Activated naive CD8-positive, alpha-beta T cell (primary cell): ENCODE data around the gene DYNC2LI1.

ENCODE experiments used
- H3K27ac Mint-ChIP-seq: one replicate; pipeline ENCODE4 v1.8.0; 2021; ENCODE audit warnings: mixed read lengths
- H3K27me3 Mint-ChIP-seq: one replicate; pipeline ENCODE4 v1.8.0; 2021; ENCODE audit warnings: mixed read lengths
- H3K36me3 Mint-ChIP-seq: one replicate; pipeline ENCODE4 v1.8.0; 2021; ENCODE audit warnings: mixed read lengths
- H3K4me1 Mint-ChIP-seq: one replicate; pipeline ENCODE4 v1.8.0; 2021; ENCODE audit warnings: low read depth, mixed read lengths
- H3K4me3 Mint-ChIP-seq: one replicate; pipeline ENCODE4 v1.8.0; 2021; ENCODE audit warnings: mild to moderate bottlenecking, mixed read lengths
- H3K9me3 Mint-ChIP-seq: one replicate; pipeline ENCODE4 v1.8.0; 2021; ENCODE audit warnings: low read depth, mixed read lengths

Gene DYNC2LI1

GRCh38 chr2:43840965-43841364 lies 67.1 kb downstream of the DYNC2LI1 start:
- Mint-ChIP-seq H3K27me3 (no peaks in the 10 kb centered on the region), H3K27ac (no peak overlapping the region), H3K9me3 (no peaks in the 10 kb centered on the region), H3K4me1 (no peaks in the 10 kb centered on the region), H3K4me3 (no peak overlapping the region), H3K36me3 (no peaks in the 10 kb centered on the region)

DNA sequence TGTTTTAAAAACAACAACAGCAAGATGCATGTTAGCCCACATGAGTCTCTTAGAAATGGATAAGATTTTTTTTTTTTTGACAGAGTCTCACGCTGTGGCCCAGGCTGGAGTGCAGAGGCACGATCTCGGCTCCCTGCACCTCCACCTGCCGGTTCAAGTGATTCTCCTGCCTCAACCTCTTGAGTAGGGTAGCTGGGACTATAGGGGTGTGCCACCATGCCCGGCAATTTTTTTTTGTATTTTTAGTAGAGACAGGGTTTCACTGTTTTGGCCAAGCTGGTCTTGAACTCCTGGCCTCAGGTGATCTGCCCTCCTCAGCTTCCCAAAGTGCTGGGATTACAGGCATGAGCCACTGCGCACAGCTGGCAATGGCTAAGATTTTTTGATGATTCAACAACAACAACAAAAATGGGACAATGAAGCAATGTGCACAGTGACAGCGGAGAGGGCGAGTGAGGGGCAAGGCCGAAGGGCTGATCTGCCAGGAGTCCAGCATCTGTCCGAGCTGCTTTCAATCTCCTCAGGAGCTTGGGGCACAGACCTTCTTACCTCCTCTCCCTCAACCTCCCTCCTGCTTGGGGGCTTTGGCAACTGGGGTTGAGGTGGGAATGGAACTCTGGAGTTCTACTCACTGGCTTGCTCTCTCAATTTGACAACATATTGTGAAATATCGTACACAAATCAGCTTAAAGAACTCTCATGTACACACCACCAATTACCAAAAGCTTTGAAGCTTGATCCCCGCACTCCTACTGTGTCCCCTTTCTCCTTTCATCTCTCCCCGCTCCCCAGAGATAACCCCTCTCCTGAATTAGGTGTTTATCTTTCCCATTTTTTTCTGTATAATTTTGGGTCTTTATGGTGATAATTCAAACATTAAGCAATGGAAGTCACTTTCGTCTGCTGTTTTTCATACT lies 68.4 kb downstream of the DYNC2LI1 start:
- Mint-ChIP-seq H3K4me1 (no peaks in the 10 kb centered on the region), H3K27me3 (no peaks in the 10 kb centered on the region), H3K4me3 (no peak overlapping the region), H3K9me3 (no peaks in the 10 kb centered on the region), H3K36me3 (no peaks in the 10 kb centered on the region), H3K27ac (no peak overlapping the region)

DNA sequence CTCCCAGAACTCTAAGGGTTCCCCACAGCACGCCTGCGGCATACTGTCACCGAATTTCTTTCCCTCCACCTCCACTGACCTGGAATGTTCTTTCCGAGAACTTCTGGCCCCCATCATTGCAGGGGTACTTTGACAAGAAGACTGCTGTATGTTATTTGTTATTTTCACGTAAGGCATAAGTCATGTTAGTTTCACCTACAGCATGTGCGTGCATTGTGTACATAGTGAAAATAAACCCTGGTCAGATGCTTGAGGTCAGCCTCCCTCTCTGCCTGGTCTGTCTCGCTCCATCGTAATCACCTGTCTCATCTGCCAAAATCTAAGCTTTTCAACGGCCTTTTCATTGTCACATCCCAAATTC lies 69.0 kb downstream of the DYNC2LI1 start:
- Mint-ChIP-seq H3K36me3 (no peaks in the 10 kb centered on the region), H3K4me1 (no peaks in the 10 kb centered on the region), H3K27me3 (no peaks in the 10 kb centered on the region), H3K4me3 (no peak overlapping the region), H3K27ac (no peak overlapping the region), H3K9me3 (no peaks in the 10 kb centered on the region)

DNA sequence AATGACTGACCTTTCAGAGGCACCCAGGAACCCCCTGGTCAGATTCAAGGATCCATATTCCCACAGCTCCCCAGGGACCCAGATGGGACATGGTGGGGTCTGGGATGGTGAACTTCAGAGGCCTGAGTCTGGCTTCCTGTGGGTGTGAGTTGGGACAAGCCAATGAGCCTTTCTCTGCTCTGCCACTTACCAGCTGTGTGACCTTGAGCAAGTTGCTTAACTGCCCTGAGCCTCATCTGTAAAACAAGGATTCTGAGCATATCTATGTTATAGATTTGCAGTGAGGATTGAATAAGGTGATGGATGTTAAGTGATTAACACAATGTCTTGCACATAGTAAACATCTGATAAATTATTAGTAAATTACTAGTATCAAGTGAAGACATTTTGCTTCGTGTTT lies 71.3 kb downstream of the DYNC2LI1 start:
- H3K4me1 Mint-ChIP-seq = no peaks in the 10 kb centered on the region
- no peaks in the 10 kb centered on the region for H3K36me3 Mint-ChIP-seq
- no peak overlapping the region for H3K4me3 Mint-ChIP-seq
- H3K27ac Mint-ChIP-seq = no peak overlapping the region
- no peaks in the 10 kb centered on the region for H3K9me3 Mint-ChIP-seq
- H3K27me3 Mint-ChIP-seq = peaks cover 3% of the 10 kb centered on the region

GRCh38 chr2:43846140-43846793 lies 72.4 kb downstream of the DYNC2LI1 start:
- Mint-ChIP-seq H3K9me3 (no peaks in the 10 kb centered on the region), H3K27me3 (peaks cover 3% of the 10 kb centered on the region), H3K4me1 (no peaks in the 10 kb centered on the region), H3K4me3 (no peak overlapping the region), H3K36me3 (no peaks in the 10 kb centered on the region), H3K27ac (no peak overlapping the region)

- H3K36me3 Mint-ChIP-seq = no peaks in the 10 kb centered on the region
- no peak overlapping the region for H3K27ac Mint-ChIP-seq
- peaks cover 3% of the 10 kb centered on the region for H3K27me3 Mint-ChIP-seq
- H3K4me3 Mint-ChIP-seq = no peak overlapping the region
- no peaks in the 10 kb centered on the region for H3K4me1 Mint-ChIP-seq
- H3K9me3 Mint-ChIP-seq = no peaks in the 10 kb centered on the region
These were observed 74.4 kb downstream of the DYNC2LI1 start for GRCh38 chr2:43848214-43848613.

- H3K27me3 Mint-ChIP-seq = peaks cover 17% of the 10 kb centered on the region
- no peaks in the 10 kb centered on the region for H3K4me1 Mint-ChIP-seq
- H3K27ac Mint-ChIP-seq = no peak overlapping the region
- H3K36me3 Mint-ChIP-seq = no peaks in the 10 kb centered on the region
- H3K9me3 Mint-ChIP-seq = no peaks in the 10 kb centered on the region
- no peak overlapping the region for H3K4me3 Mint-ChIP-seq
These were observed 77.5 kb downstream of the DYNC2LI1 start for GRCh38 chr2:43851011-43851980.

DNA sequence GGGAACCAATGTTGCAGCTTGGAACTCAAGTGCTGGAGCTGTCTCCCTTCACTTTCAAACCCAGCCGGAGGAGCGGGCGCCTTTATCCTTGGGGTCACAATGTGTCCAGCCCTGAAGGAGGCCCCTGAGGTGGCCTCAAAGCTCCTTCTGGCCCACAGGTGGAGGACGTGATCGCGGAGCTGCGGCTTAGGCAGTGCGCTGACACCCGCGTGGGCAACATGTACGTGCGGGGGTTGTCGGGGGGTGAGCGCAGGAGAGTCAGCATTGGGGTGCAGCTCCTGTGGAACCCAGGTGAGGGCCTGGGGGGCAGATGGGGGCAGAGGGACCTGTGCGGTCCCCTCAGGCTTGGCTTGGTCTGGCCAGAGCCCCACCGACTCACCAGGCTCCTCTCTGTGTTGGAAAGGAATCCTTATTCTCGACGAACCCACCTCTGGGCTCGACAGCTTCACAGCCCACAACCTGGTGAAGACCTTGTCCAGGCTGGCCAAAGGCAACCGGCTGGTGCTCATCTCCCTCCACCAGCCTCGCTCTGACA lies 78.4 kb downstream of the DYNC2LI1 start:
- Mint-ChIP-seq H3K27me3 (peaks cover 17% of the 10 kb centered on the region), H3K4me3 (no peak overlapping the region)

GRCh38 chr2:43853141-43854081 lies 79.6 kb downstream of the DYNC2LI1 start:
- Mint-ChIP-seq H3K27me3 (peaks cover 17% of the 10 kb centered on the region), H3K4me3 (no peak overlapping the region), H3K36me3 (no peaks in the 10 kb centered on the region), H3K9me3 (no peaks in the 10 kb centered on the region), H3K4me1 (no peaks in the 10 kb centered on the region), H3K27ac (no peak overlapping the region)

More for the DNA sequence above, 78.4 kb downstream of the DYNC2LI1 start:
- Mint-ChIP-seq H3K9me3 (no peaks in the 10 kb centered on the region), H3K27ac (no peak overlapping the region), H3K36me3 (no peaks in the 10 kb centered on the region), H3K4me1 (no peaks in the 10 kb centered on the region)

- Mint-ChIP-seq H3K4me3 (no peak overlapping the region), H3K4me1 (no peaks in the 10 kb centered on the region), H3K9me3 (no peaks in the 10 kb centered on the region), H3K27ac (no peak overlapping the region), H3K36me3 (no peaks in the 10 kb centered on the region), H3K27me3 (peaks cover 18% of the 10 kb centered on the region)
These were observed 80.8 kb downstream of the DYNC2LI1 start for GRCh38 chr2:43854671-43855070.

GRCh38 chr2:43855292-43855691 lies 81.5 kb downstream of the DYNC2LI1 start:
- H3K27me3 Mint-ChIP-seq = peaks cover 18% of the 10 kb centered on the region
- no peaks in the 10 kb centered on the region for H3K4me1 Mint-ChIP-seq
- no peak overlapping the region for H3K27ac Mint-ChIP-seq
- H3K9me3 Mint-ChIP-seq = no peaks in the 10 kb centered on the region
- no peak overlapping the region for H3K4me3 Mint-ChIP-seq
- H3K36me3 Mint-ChIP-seq = no peaks in the 10 kb centered on the region
